Fibroblast of gingiva (primary cell): Measurements from ENCODE around the gene OR52K2.
"Not testable (repeated sequence)": the region's sequence is repeated elsewhere in the genome, so short reads cannot be mapped to it uniquely, and the experiment has no call there.

Source experiments
- DNase-seq: peaks from one replicate; pipeline ENCODE4 v3.0.0-alpha.2; 2011; ENCODE audit warnings: low read depth

The OR52K2 gene

GRCh38 chr11:4480577-4481239 lies 31.6 kb downstream of the OR52K2 start:
- no peak for DNase-seq

- DNase-seq: no peak
Measured at GRCh38 chr11:4481240-4481582, 32.1 kb downstream of the OR52K2 start.

GRCh38 chr11:4482445-4482844 lies 33.4 kb downstream of the OR52K2 start, which contains the start of gene OR52K1:
Gene OR52K1, plus strand, starts transcription at chr11:4482646. Its CDS starts 6,255 bp downstream, at chr11:4488901.
- DNase-seq: no peak

DNA sequence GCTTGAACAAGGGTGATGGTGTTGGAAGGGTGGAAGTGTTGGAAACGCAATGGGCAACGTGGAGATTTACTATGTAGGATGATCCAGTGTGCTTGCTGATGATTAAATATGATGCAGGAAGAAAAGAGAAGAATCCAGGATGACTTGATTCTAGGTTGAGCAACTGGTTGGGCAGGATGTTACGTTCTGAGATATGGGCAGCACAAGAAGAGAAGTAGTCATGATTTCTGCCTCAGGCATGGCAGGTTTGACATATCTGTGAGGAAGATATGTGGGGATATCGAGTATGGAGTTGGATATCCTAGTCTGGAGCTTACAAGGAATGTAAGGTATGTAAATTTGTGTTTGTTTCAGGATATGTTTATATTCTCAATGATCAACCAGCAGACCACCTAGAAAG lies 35.2 kb downstream of the OR52K2 start:
- no peak for DNase-seq

DNA sequence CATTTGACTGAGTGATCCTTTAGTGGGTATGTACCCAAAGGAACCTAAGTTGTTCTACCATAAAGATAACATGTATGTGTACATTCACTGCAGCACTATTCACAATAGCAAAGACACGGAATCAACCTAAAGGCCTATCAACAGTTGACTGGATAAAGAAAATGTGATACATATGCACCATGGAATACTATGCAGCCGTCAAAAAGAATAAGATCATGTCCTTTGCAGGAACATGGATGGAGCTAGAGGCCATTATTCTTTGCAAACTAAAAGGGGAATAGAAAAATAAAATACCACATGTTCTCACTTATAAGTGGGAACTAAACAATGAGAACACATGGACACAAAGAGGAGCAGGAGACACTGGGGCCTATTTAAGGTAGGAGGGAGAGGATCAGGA lies 42.3 kb downstream of the OR52K2 start:
- not testable (repeated sequence) for DNase-seq

DNA sequence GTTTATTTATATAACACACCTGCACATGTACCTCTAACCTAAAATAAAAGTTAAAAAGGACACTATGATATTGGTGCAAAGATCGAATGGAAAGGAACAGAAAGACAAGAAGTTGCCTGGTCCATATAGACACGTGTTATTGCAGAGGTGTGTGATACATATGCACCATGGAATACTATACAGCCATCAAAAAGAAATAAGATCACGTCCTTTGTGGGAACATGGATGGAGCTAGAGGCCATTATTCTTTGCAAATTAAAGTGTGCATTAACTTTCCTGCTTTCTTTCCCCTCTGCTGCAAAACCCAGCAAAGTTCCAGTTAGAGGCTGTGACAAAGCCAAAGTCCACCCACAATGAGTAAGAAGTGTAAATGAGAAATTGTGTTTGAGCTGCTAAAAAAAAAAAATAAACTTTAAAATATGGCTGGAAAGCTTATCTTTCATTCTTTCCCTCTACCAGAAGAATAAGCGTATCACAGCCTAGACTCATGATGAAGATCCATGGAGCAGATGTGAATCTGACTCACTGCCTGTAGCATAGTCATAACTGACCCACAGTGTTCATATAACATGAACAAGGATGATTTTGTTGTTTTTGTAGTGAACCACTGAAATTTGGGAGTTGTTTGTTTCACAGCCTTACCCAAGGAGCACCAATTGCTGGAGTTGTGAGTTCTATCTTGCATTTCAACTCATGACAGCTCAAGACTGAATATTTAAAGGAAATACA lies 42.9 kb downstream of the OR52K2 start:
- DNase-seq: no peak

DNA sequence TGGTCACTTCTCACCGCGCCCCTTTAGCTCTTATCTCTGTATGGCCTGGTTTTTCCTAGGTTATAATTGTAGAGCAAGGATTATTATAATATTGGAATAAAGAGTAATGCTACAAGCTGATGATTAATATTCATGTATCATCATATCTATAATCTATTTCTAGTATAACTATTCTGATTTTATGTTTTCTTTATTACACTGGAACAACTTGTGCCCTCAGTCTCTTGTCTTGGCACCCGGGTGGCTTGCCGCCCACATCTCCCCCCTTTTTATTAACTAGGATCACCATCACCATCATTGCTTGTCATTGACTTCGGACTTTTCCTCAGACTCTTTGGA lies 44.4 kb downstream of the OR52K2 start:
- DNase-seq: no peak

DNA sequence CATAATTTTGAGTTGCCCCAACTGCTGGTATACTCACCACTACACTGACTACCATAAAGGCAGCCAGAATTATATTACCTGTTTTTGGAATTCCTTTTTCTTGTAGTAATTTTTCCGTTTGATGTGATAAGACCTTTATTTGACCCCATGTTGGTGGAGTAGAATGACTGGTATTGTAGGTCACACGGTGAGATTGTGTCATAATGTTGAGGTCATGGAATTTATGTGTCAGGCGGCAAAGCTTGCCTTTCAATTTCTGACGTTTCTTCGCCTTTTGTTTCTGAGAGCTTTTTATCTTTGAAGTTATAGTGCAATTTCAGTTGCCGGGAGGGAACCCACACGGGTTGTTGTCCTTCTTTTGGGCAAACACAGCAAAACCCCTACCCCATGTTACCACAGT lies 46.4 kb downstream of the OR52K2 start:
- no peak for DNase-seq

DNA sequence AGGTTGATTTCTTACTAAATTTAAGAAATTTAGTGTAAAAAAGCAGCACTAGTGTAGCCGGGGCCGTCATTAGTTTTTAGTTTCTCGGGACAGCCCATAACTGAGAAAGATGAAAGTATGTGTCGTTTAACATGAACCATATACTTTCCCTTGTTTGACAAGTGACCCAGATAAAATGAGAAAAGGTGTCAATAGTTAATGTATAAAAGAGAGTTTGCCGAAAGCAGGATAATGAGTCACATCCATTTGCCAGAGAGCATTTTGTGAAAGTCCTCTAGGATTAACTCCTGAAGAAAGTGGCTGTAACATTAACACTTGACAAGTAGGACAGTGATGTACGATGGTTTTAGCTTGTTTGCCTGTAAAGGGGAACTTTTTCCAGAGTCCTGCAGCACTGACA lies 46.9 kb downstream of the OR52K2 start:
- no peak for DNase-seq

- no peak for DNase-seq
Measured at GRCh38 chr11:4496557-4497248, 47.6 kb downstream of the OR52K2 start.
